ENCODE measurements around the gene ERFE. TPM values are rescaled to one million over a fixed set of nuclear protein-coding genes. Genes with fewer than 3 reads are reported as not detected.

The ERFE gene
- total RNA-seq, 1 donor = 1.8 TPM

DNA sequence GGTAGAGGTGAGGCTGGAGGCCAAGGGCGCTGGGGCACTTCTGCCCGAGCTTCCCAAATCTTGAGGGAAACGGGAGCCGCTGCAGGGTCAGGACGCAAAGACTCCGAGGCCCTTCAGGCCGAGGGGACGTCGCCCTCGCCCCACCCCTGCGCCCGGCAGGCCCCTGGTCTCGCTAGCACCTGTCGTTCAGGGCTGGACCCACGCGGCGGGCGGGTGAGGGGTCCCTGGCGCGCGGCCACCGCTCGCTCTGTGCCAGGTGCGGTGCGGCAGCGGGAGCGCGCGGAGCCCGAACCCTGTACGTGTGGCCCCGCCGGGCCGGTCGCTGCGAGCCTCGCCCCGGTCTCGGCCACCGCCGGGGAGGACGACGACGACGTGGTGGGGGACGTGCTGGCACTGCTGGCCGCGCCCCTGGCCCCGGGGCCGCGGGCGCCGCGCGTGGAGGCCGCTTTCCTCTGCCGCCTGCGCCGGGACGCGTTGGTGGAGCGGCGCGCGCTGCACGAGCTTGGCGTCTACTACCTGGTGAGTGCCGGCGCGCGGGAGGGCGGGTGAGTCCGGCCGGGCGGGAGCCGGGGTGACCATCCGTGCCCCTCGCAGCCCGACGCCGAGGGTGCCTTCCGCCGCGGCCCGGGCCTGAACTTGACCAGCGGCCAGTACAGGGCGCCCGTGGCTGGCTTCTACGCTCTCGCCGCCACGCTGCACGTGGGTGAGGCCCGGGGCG lies 4.9 kb downstream of the ERFE start:
- no peak for TF ChIP-seq CTCF (IDR thresholded peaks at IDR 0.05; ENCODE audit: extremely low read depth, low read depth, low read length)
- Histone ChIP-seq H3K4me1 (ENCODE audit: insufficient read depth, low read length) (peaks cover 13% of the 10 kb centered on the region), H3K4me2 (ENCODE audit: insufficient read depth, low read length) (peak overlapping the region; percentile 57), H2AFZ (ENCODE audit: low read length) (no peak overlapping the region), H3K27me3 (ENCODE audit: insufficient read depth, low read length) (peaks cover 6% of the 10 kb centered on the region), H3K27ac (ENCODE audit: low read depth, low read length) (no peak overlapping the region), H3K79me2 (ENCODE audit: insufficient read depth, low read length) (no peaks in the 10 kb centered on the region), H3K4me3 (ENCODE audit: insufficient read depth, low read length) (peak overlapping the region; percentile 54), H4K20me1 (ENCODE audit: insufficient read depth, low read length) (no peaks in the 10 kb centered on the region), H3K36me3 (ENCODE audit: insufficient read depth, low read length) (no peaks in the 10 kb centered on the region), H3K9me3 (ENCODE audit: low read depth, low read length) (no peaks in the 10 kb centered on the region)
- DNase-seq (ENCODE audit: insufficient read length, low spot score, missing footprints) = peak; percentile 84

DNA sequence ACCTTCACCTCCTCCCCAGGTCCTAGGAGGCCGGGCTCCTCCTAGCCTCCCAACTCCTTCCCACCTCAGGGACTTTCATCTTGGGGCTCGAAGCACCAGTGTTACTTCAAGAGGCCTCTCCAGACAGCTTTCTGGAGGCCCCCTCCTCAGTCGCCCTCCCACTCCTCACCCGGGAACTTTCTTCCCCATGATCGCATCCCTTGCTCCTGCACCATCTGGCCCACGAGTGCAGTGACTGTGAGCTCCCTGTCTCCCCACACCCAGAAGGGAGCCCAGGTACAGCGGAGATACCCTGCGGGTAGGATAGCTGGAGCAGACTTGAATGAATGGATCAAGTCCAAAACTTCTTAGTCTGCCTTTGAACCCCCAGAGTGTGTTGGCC lies 6.1 kb downstream of the ERFE start:
- Histone ChIP-seq H2AFZ (ENCODE audit: low read length) (no peak overlapping the region), H3K4me2 (ENCODE audit: insufficient read depth, low read length) (no peak overlapping the region), H3K27ac (ENCODE audit: low read depth, low read length) (no peak overlapping the region), H3K9me3 (ENCODE audit: low read depth, low read length) (no peaks in the 10 kb centered on the region), H3K79me2 (ENCODE audit: insufficient read depth, low read length) (no peaks in the 10 kb centered on the region), H3K27me3 (ENCODE audit: insufficient read depth, low read length) (peaks cover 6% of the 10 kb centered on the region), H3K4me1 (ENCODE audit: insufficient read depth, low read length) (peaks cover 26% of the 10 kb centered on the region), H3K4me3 (ENCODE audit: insufficient read depth, low read length) (no peak overlapping the region), H4K20me1 (ENCODE audit: insufficient read depth, low read length) (peaks cover 3% of the 10 kb centered on the region), H3K36me3 (ENCODE audit: insufficient read depth, low read length) (no peaks in the 10 kb centered on the region)
- peak; percentile 57 for DNase-seq (ENCODE audit: insufficient read length, low spot score, missing footprints)
- no peak for TF ChIP-seq CTCF (IDR thresholded peaks at IDR 0.05; ENCODE audit: extremely low read depth, low read depth, low read length)

DNA sequence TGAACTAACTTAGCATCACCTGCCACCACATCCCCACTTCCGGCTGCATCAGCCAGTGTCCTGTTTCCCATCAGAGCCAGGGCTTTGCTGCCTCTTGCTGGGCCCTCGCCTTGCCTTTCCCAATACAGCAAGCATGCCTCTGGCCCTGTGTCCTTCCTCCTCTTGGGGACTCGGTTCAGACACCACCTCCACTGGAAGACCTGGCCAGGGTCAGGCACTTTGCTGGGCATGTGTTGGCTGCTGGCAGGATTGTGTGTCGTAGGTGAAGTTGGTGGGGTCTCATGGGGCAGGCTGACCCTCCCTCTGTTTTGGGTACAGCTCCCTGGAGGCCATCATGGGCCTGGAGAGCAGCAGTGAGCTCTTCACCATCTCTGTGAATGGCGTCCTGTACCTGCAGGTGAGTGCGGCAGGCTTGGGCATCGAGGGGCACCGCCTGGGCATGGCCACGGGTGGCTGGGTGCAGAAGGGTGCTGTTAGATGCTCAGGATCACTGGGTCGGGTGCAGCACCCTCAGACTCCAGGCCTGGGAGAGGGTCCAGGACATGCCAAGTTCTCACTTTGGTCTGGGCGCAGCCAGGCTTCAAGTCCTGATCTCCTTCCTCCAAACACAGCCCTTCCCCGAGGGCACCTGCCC lies 6.6 kb downstream of the ERFE start:
- Histone ChIP-seq H3K4me3 (ENCODE audit: insufficient read depth, low read length) (no peak overlapping the region), H3K4me2 (ENCODE audit: insufficient read depth, low read length) (no peak overlapping the region), H3K27me3 (ENCODE audit: insufficient read depth, low read length) (peaks cover 6% of the 10 kb centered on the region), H3K4me1 (ENCODE audit: insufficient read depth, low read length) (peaks cover 31% of the 10 kb centered on the region), H3K9me3 (ENCODE audit: low read depth, low read length) (no peaks in the 10 kb centered on the region), H3K36me3 (ENCODE audit: insufficient read depth, low read length) (no peaks in the 10 kb centered on the region), H3K79me2 (ENCODE audit: insufficient read depth, low read length) (no peaks in the 10 kb centered on the region), H2AFZ (ENCODE audit: low read length) (no peak overlapping the region), H3K27ac (ENCODE audit: low read depth, low read length) (no peak overlapping the region), H4K20me1 (ENCODE audit: insufficient read depth, low read length) (peaks cover 3% of the 10 kb centered on the region)
- peak; percentile 79 for DNase-seq (ENCODE audit: insufficient read length, low spot score, missing footprints)
- no peak for TF ChIP-seq CTCF (IDR thresholded peaks at IDR 0.05; ENCODE audit: extremely low read depth, low read depth, low read length)
